ENCODE measurements around the gene CTIF.
"Not testable (repeated sequence)": the region's sequence is repeated elsewhere in the genome, so short reads cannot be mapped to it uniquely, and the experiment has no call there.

CTIF gene

GRCh38 chr18:48868468-48869466 lies 329.9 kb downstream of the CTIF start:
- DNase-seq (ENCODE audit: low read depth) = no peak

GRCh38 chr18:48869591-48869990 lies 330.8 kb downstream of the CTIF start:
- DNase-seq (ENCODE audit: low read depth) = no peak

GRCh38 chr18:48870926-48871325 lies 332.1 kb downstream of the CTIF start:
- DNase-seq (ENCODE audit: low read depth) = not testable (repeated sequence)

GRCh38 chr18:48871391-48872166 lies 332.7 kb downstream of the CTIF start:
- DNase-seq (ENCODE audit: low read depth) = no peak

GRCh38 chr18:48872234-48873145 lies 333.7 kb downstream of the CTIF start:
- no peak for DNase-seq (ENCODE audit: low read depth)

- DNase-seq (ENCODE audit: low read depth) = no peak
These were observed 335.4 kb downstream of the CTIF start for GRCh38 chr18:48874233-48874632.

GRCh38 chr18:48874701-48875162 lies 335.9 kb downstream of the CTIF start:
- no peak for DNase-seq (ENCODE audit: low read depth)

- DNase-seq (ENCODE audit: low read depth) = no peak
These were observed 336.6 kb downstream of the CTIF start for GRCh38 chr18:48875314-48875941.

- DNase-seq (ENCODE audit: low read depth) = no peak
These were observed 337.2 kb downstream of the CTIF start for GRCh38 chr18:48875942-48876511.

GRCh38 chr18:48876590-48876989 lies 337.8 kb downstream of the CTIF start:
- DNase-seq (ENCODE audit: low read depth) = no peak

GRCh38 chr18:48877941-48878340 lies 339.1 kb downstream of the CTIF start:
- DNase-seq (ENCODE audit: low read depth) = no peak

- DNase-seq (ENCODE audit: low read depth) = no peak
These were observed 339.6 kb downstream of the CTIF start for GRCh38 chr18:48878471-48878870.

GRCh38 chr18:48879008-48879431 lies 340.2 kb downstream of the CTIF start:
- DNase-seq (ENCODE audit: low read depth) = no peak

- no peak for DNase-seq (ENCODE audit: low read depth)
These were observed 342.1 kb downstream of the CTIF start for GRCh38 chr18:48880931-48881330.

- DNase-seq (ENCODE audit: low read depth) = no peak
These were observed 343.5 kb downstream of the CTIF start for GRCh38 chr18:48882379-48882778.

GRCh38 chr18:48884306-48884705 lies 345.5 kb downstream of the CTIF start:
- no peak for DNase-seq (ENCODE audit: low read depth)

- DNase-seq (ENCODE audit: low read depth) = no peak
These were observed 345.9 kb downstream of the CTIF start for GRCh38 chr18:48884771-48885170.

GRCh38 chr18:48885266-48885923 lies 346.6 kb downstream of the CTIF start:
- no peak for DNase-seq (ENCODE audit: low read depth)

- no peak for DNase-seq (ENCODE audit: low read depth)
These were observed 347.1 kb downstream of the CTIF start for GRCh38 chr18:48885924-48886400.

All from fibroblast of gingiva (primary cell).